ENCODE measurements around the gene NDUFB11. TPM values are rescaled to one million over a fixed set of nuclear protein-coding genes. Genes with fewer than 3 reads are reported as not detected.
A peak's percentile ranks its signal among the peaks of the same experiment; 100 is the strongest.

Gene NDUFB11
- total RNA-seq, 4 donors from 2014 or later, result 64.3 to 91.1 (median 71.4) TPM

DNA sequence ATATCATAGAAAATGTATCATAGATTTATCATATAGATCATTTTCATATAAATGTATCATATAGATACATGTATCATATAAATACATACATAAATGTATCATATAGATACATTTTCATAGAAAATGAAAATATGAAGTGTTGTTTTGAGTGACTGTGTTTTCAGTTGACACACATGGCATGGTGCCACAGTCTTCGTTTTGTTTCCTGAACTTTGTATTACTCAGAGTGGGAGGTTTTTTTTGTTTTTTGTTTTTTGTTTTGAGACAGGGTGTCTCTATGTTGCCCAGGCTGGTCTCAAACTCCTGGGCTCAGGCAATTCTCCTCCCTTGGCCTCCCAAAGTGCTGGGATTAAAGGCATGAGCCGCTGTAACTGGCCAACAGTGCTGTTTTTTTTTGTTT is 4.4 kb upstream of the NDUFB11 start:
- in situ Hi-C loops (cut with MboI; ENCODE audit: low pct_ligation_motif_present in 1 of 4, low pct_unique_long_range_greater_than_20kb in 1 of 4, low sequenced_read_pairs in 3 of 4), result no loop called here
- 33 to 51% methylated on average over 1 to 2 of the region's 2 CpGs for WGBS, 2 donors (ENCODE audit: low coverage in 1 of 2)
- Histone ChIP-seq H3K27ac (no peak overlapping the region), H3K27me3 (no peaks in the 10 kb centered on the region), H3K36me3 (no peaks in the 10 kb centered on the region), H3K4me3 (no peak overlapping the region), H3K9me3 (no peaks in the 10 kb centered on the region), H3K4me1 (peaks cover 0 to 19% (median 13%) of the 10 kb centered on the region in 4 donors)
- TF ChIP-seq, protein P1, sequence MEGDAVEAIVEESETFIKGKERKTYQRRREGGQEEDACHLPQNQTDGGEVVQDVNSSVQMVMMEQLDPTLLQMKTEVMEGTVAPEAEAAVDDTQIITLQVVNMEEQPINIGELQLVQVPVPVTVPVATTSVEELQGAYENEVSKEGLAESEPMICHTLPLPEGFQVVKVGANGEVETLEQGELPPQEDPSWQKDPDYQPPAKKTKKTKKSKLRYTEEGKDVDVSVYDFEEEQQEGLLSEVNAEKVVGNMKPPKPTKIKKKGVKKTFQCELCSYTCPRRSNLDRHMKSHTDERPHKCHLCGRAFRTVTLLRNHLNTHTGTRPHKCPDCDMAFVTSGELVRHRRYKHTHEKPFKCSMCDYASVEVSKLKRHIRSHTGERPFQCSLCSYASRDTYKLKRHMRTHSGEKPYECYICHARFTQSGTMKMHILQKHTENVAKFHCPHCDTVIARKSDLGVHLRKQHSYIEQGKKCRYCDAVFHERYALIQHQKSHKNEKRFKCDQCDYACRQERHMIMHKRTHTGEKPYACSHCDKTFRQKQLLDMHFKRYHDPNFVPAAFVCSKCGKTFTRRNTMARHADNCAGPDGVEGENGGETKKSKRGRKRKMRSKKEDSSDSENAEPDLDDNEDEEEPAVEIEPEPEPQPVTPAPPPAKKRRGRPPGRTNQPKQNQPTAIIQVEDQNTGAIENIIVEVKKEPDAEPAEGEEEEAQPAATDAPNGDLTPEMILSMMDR (IDR thresholded peaks at IDR 0.05), result no peak
- no peak for TF ChIP-seq POLR2A (IDR thresholded peaks at IDR 0.05)
- TF ChIP-seq POLR2AphosphoS5 (IDR thresholded peaks at IDR 0.05), result no peak
- no peak for TF ChIP-seq EP300 (IDR thresholded peaks at IDR 0.05; ENCODE audit: low read depth)
- intact Hi-C loops (cut with DNase I; ENCODE audit: low total_unique reads), result no loop called here
- DNase-seq, result no peak

DNA sequence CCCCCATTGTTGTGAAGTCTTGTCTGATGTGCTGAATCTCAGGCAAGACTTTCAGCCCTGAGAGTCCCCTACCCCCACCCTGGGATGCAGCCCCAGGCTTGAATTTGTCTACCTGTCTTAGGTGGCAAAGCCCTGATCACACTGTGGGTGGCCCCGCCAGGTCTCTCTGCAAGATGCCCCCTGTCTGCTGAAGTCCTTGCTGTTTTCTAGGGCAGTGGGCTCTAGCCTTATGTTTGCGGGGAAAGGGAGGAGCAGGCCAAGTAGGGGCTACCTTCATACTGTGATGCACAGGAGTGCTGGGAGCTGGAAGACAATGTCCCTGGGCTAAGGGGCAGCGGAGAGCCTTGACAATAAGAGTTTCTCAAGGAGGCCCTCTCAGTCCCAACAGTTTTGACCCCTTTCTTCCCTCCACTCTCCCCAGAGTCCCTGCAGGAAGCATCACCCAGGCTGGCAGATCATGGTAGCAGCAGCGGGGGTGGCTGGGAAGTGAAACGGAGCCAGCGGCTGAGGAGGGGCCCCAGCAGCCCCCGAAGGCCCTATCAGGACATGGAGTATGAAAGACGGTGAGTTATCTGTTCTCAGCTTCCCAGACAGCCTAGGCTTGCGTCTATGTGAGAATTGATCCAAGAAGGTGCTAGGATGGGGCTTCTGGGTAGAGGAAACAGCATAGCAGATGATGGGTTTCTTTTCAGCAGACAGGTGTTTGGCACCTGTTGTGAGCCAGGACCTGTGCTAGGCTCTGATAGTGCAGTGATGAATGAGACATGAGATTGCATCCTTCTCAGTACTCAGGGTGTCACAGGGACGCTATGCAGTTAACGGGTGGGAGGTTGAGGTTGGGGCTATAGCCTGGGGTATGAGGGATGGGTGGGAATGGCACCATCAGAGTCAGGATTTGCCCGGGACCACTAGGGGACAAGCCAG is 2.7 kb upstream of the NDUFB11 start:
- Histone ChIP-seq H3K9me3 (no peaks in the 10 kb centered on the region), H3K27ac (peak overlapping the region; percentile 94 to 98 (median 98)), H3K27me3 (no peaks in the 10 kb centered on the region), H3K4me1 (peaks cover 0 to 28% (median 15%) of the 10 kb centered on the region in 4 donors), H3K36me3 (no peaks in the 10 kb centered on the region), H3K4me3 (peak overlapping the region in 1 of 4 donors; percentile 83)
- intact Hi-C loops (cut with DNase I; ENCODE audit: low total_unique reads), result no loop called here
- 87% methylated on average over 12 of the region's 12 CpGs; no CpG with 5 or more reads in 1 of the 2 donors for WGBS, 2 donors (ENCODE audit: low coverage in 1 of 2)
- TF ChIP-seq POLR2A (IDR thresholded peaks at IDR 0.05) (no peak), POLR2AphosphoS5 (IDR thresholded peaks at IDR 0.05) (no peak), EP300 (IDR thresholded peaks at IDR 0.05; ENCODE audit: low read depth) (no peak)
- TF ChIP-seq, protein P1 (IDR thresholded peaks at IDR 0.05), result no peak
- DNase-seq, result no peak
- in situ Hi-C loops (cut with MboI; ENCODE audit: low pct_ligation_motif_present in 1 of 4, low pct_unique_long_range_greater_than_20kb in 1 of 4, low sequenced_read_pairs in 3 of 4), result no loop called here

DNA sequence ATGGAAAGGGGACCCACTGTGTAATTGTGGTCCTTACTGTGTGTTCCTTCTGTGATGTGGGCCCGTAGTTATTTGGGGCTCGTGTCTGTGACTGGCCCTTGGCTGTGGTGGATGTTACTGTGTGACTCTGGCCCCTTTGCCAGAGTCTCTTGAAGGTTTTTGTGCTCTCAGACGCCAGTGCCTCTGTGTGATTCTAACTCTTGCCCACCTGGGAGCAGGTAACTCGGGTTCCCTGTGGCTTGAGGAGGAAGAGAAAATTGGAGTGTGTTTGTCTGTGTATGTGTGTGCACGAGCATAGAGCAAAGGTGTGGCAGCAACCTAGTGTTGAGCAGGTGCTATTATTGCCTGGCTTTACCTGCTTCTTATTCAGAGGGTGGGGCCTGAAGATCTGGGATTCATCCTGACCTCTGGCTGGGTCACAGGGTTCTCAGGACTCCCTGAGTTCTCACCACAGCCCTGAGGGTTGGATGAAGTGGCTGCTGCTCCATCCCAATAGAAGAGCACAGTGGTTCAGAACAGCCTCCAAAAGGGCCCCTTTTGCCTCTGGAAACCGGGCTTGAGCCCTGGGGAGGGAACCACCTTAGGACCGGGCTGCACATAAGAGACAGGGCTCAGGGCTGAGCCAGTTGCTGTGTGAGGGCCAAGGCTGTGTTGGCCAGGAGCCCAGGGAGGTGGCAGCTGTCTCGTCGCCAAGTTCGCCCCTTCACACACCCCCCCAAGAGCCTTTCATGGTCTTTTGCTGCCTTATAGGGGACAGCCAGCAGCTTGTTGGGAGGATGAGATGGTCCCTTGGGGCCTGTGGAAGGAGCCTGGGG is 1.8 kb upstream of the NDUFB11 start:
- peak; percentile 27 to 85 (median 77) for TF ChIP-seq POLR2AphosphoS5 (IDR thresholded peaks at IDR 0.05)
- TF ChIP-seq, protein P1 (IDR thresholded peaks at IDR 0.05), result peak in 2 of 5 experiments; percentile 18 to 25
- TF ChIP-seq EP300 (IDR thresholded peaks at IDR 0.05; ENCODE audit: low read depth), result no peak
- TF ChIP-seq POLR2A (IDR thresholded peaks at IDR 0.05), result peak; percentile 62
- Histone ChIP-seq H3K9me3 (no peaks in the 10 kb centered on the region), H3K4me1 (peaks cover 0 to 28% (median 15%) of the 10 kb centered on the region in 4 donors), H3K36me3 (no peaks in the 10 kb centered on the region), H3K4me3 (peak overlapping the region; percentile 63 to 83 (median 72)), H3K27me3 (no peaks in the 10 kb centered on the region), H3K27ac (peak overlapping the region; percentile 94 to 98 (median 98))
- peak; percentile 60 for DNase-seq
- in situ Hi-C loops (cut with MboI; ENCODE audit: low pct_ligation_motif_present in 1 of 4, low pct_unique_long_range_greater_than_20kb in 1 of 4, low sequenced_read_pairs in 3 of 4) (no loop called here), intact Hi-C loops (cut with DNase I; ENCODE audit: low total_unique reads) (no loop called here)
- WGBS, 2 donors (ENCODE audit: low coverage in 1 of 2), result 41% methylated on average over 6 of the region's 10 CpGs; no CpG with 5 or more reads in 1 of the 2 donors

All from transverse colon (tissue), 4 donors.